Loucy (cell line): ENCODE measurements around the gene FOXJ3.

Source experiments
- CTCF ChIP-seq: fragments of 200-600 bp; sonication (generic); conservative IDR thresholded peaks from 2 replicates; pipeline ENCODE4 v1.5.1; 2014; ENCODE audit warnings: mild to moderate bottlenecking, antibody characterized with exemption, low read length
- EZH2phosphoT487 ChIP-seq: fragments of 200-600 bp; IDR thresholded peaks from 2 replicates; pipeline ENCODE4 v1.6.1; 2018; ENCODE audit warnings: antibody characterized with exemption, mild to moderate bottlenecking, moderate library complexity, borderline replicate concordance

- no peak for TF ChIP-seq CTCF
- no peak for TF ChIP-seq EZH2phosphoT487
Observed at GRCh38 chr1:42312576-42313212, 22.3 kb downstream of the FOXJ3 start.
